Hypothalamus (tissue), 51 donors: ENCODE measurements around the gene LSM14B.

Experiments
- DNase-seq, 51 donors: peaks; one replicate each; lab custom pipeline; 2025; lab: John Stamatoyannopoulos, UW

The LSM14B gene

GRCh38 chr20:62160253-62160652, 38.0 kb downstream of the LSM14B start:
- DNase-seq = no peak

GRCh38 chr20:62160876-62161275, 38.6 kb downstream of the LSM14B start:
- DNase-seq = no peak

GRCh38 chr20:62161347-62161746, 39.1 kb downstream of the LSM14B start:
- no peak for DNase-seq

- DNase-seq = no peak
Measured at GRCh38 chr20:62162765-62163484, 40.6 kb downstream of the LSM14B start.

- no peak for DNase-seq
Measured at GRCh38 chr20:62163485-62163865, 41.2 kb downstream of the LSM14B start.

- no peak for DNase-seq
Measured at GRCh38 chr20:62163986-62164762, 41.9 kb downstream of the LSM14B start.

- no peak for DNase-seq
Measured at GRCh38 chr20:62164879-62165761, 42.8 kb downstream of the LSM14B start.

- DNase-seq = no peak
Measured at GRCh38 chr20:62165762-62166399, 43.6 kb downstream of the LSM14B start.

GRCh38 chr20:62167474-62167873, 45.2 kb downstream of the LSM14B start:
- DNase-seq = no peak

- no peak for DNase-seq
Measured at GRCh38 chr20:62168061-62168460, 45.8 kb downstream of the LSM14B start.

GRCh38 chr20:62168890-62169435, 46.7 kb downstream of the LSM14B start:
- DNase-seq = no peak

GRCh38 chr20:62170536-62170935, 48.3 kb downstream of the LSM14B start:
- no peak for DNase-seq

GRCh38 chr20:62171245-62171644, 49.0 kb downstream of the LSM14B start:
- no peak for DNase-seq

- DNase-seq = no peak
Measured at GRCh38 chr20:62172666-62173065, 50.4 kb downstream of the LSM14B start.

GRCh38 chr20:62174021-62174804, 51.9 kb downstream of the LSM14B start:
- no peak for DNase-seq

- DNase-seq = no peak
Measured at GRCh38 chr20:62174870-62175624, 52.8 kb downstream of the LSM14B start.

- DNase-seq = no peak
Measured at GRCh38 chr20:62175711-62176110, 53.4 kb downstream of the LSM14B start.

- no peak for DNase-seq
Measured at GRCh38 chr20:62176866-62177265, 54.6 kb downstream of the LSM14B start.

GRCh38 chr20:62177307-62177706, 55.0 kb downstream of the LSM14B start:
- no peak for DNase-seq
